Activated CD4-positive, alpha-beta T cell treated with anti-CD3 and anti-CD28 coated beads, Interleukin-2, amount 50 U/mL, for 24 hours (primary cell): ENCODE results near the gene USP1.

ENCODE experiments used
- DNase-seq, 2 donors: peaks; one replicate each; pipeline ENCODE4 v3.0.0-alpha.2; 2020; ENCODE audit warnings: low read depth in 1 of 2, low spot score in 1 of 2

USP1 gene

GRCh38 chr1:62487956-62488355, 51.1 kb downstream of the USP1 start:
- DNase-seq, result no peak

- no peak for DNase-seq
Measured at GRCh38 chr1:62492521-62492920, 55.7 kb downstream of the USP1 start.

DNA sequence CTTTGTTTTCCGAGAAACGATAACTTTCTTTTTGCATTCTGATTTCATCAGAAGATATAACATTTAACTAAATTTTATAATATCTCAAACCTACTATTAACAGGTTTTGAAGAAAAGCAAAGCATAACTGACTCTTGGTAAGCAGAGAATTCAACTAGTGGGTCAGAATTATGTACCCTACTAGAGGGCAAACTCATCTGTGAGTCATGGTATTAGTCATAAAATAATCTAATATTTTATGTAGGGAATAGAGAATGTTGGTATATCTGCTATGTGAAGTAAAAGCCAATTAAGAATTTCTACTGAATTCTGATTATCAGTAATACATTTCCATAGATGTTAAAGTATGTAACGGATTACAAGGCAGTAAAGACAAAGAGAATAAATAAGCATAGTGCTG, 56.8 kb downstream of the USP1 start:
- no peak for DNase-seq

DNA sequence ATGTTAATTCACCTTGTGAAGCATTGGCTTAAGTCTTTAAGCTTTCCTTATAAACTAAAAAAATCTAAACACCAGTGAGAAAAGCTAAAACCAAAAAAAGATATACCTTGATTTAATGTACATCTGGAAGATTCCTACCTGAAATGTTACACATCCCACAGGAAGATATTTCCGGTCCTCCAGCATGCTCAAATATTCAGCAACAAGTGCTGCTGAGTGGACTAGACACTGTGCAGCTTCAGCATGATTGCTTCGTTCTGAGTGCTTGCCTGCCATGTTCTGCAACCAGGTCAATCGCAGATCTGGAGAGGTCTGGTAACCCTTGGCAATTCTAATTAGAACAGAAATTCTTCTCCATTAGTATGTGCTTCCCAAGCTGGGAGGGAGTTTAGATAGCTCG, 57.3 kb downstream of the USP1 start:
- DNase-seq, result no peak

DNA sequence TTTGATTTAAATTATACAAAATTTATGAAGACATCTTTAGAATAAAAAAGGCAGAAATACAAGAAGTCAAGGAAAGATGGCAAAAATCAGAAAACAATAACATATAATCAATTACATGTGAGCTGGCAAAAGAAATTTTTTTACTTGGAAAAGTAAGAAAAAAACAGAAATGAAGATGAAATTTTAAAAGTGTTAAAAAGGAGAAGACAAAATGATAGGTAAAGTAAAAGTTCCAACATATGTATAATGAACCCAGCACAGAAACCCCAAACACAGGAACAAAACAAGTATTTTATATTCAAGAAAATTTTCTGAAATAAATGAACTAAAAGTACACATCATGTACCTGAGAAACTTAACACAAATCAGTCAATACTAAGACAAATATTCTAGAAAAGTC, 63.4 kb downstream of the USP1 start:
- DNase-seq, result no peak
